HCT116 (cell line): ENCODE results near the gene RELL1. TPM values are rescaled to one million over a fixed set of nuclear protein-coding genes. Genes with fewer than 3 reads are reported as not detected.

Experiments used
- ATAC-seq: fragments of 200-7000 bp; cut with Tn5 transposase; 2 replicates; pipeline ENCODE4 v1.9.1; 2020; ENCODE audit warnings: mild to moderate bottlenecking, moderate library complexity
- BruUV-seq: library from RNA; stranded (reverse); fragments of 400-500 nt; replicated peaks from 2 replicates; lab custom pipeline; 2021; lab: Mats Ljungman, UMichigan
- CTCF ChIA-PET: fragments of 300-600 bp; sonication (Branson Sonifier 250); formaldehyde crosslinking; loops from one replicate; lab custom pipeline; 2021; ENCODE audit warnings: antibody characterized with exemption; lab: Charles Lee
- POLR2A ChIA-PET: fragments of 300-600, 350-600 bp; sonication (Branson Sonifier 250); formaldehyde crosslinking; loops from one replicate; lab custom pipeline; 2021; ENCODE audit warnings: antibody characterized with exemption; lab: Charles Lee
- RAD21 ChIA-PET, 2 experiments: fragments of 300-600 bp; sonication (Branson Sonifier 250); formaldehyde crosslinking; loops; one replicate each; lab custom pipeline; 2023; ENCODE audit warnings: low total read pairs in 2 of 2; ENCODE audit not compliant: uncharacterized antibody in 2 of 2, unreplicated experiment in 2 of 2, low non-redundant PET in 1 of 2; lab: Charles Lee
- DNase-seq: peaks from one replicate; pipeline ENCODE4 v3.0.0-alpha.2; 2010; ENCODE audit warnings: low read depth, low spot score
- H2AFZ ChIP-seq: fragments of 200-600 bp; shearing (Covaris generic), sonication (generic); 2 replicates; pipeline ENCODE4 v1.6.1; 2017; ENCODE audit warnings: low read depth, mixed run types, mixed read lengths, antibody characterized with exemption, low read length; ENCODE audit not compliant: poor library complexity, severe bottlenecking
- H3K27ac ChIP-seq: 2 replicates; pipeline ENCODE4 v1.5.1; 2012; ENCODE audit warnings: low read depth, low read length
- H3K27me3 ChIP-seq: fragments of 200-600 bp; sonication (generic); 2 replicates; pipeline ENCODE4 v1.6.1; 2016; ENCODE audit warnings: mixed run types, low read length, mixed read lengths; ENCODE audit not compliant: insufficient read depth
- H3K36me3 ChIP-seq, 2 experiments: fragments of 200-500 bp in 1 of 2; fragments of 200-600 bp in 1 of 2; sonication (Bioruptor generic) in 1 of 2; sonication (generic) in 1 of 2; 2 replicates each; pipeline versions ENCODE4 v1.5.1 to v1.6.1; 2014 to 2016; ENCODE audit warnings: low read length in 2 of 2, inconsistent platforms in 1 of 2, mixed read lengths in 1 of 2, mixed run types in 1 of 2; ENCODE audit not compliant: insufficient read depth in 2 of 2, control insufficient read depth in 1 of 2
- H3K4me1 ChIP-seq, 2 experiments: fragments of 200-600 bp in 1 of 2; sonication (generic) in 1 of 2; 2 replicates each; pipeline versions ENCODE4 v1.5.1 to v1.6.1; 2012 to 2017; ENCODE audit warnings: low read length in 2 of 2, inconsistent platforms in 1 of 2, mild to moderate bottlenecking in 1 of 2, mixed read lengths in 1 of 2, mixed run types in 1 of 2, moderate library complexity in 1 of 2; ENCODE audit not compliant: insufficient read depth in 2 of 2, control insufficient read depth in 1 of 2
- H3K4me2 ChIP-seq: fragments of 200-600 bp; sonication (generic); 2 replicates; pipeline ENCODE4 v1.6.1; 2017; ENCODE audit warnings: mixed run types, low read length, mixed read lengths
- H3K4me3 ChIP-seq, 2 experiments: fragments of 200-600 bp in 1 of 2; sonication (generic) in 1 of 2; replicated peaks in 1 of 2; 2 replicates each; pipeline ENCODE4 v1.5.1; 2011 to 2016; ENCODE audit warnings: low read length in 2 of 2, control low read depth in 1 of 2, low read depth in 1 of 2, mild to moderate bottlenecking in 1 of 2, mixed read lengths in 1 of 2, mixed run types in 1 of 2
- H3K79me2 ChIP-seq: fragments of 200-600 bp; sonication (generic); 2 replicates; pipeline ENCODE4 v1.6.1; 2017; ENCODE audit warnings: mild to moderate bottlenecking, mixed run types, low read length, moderate library complexity, mixed read lengths; ENCODE audit not compliant: insufficient read depth
- H3K9ac ChIP-seq: fragments of 200-600 bp; sonication (generic); 2 replicates; pipeline ENCODE4 v1.6.1; 2016; ENCODE audit warnings: low read length, mixed read lengths
- H3K9me2 ChIP-seq: fragments of 200-600 bp; sonication (generic), shearing (Covaris generic); 2 replicates; pipeline ENCODE4 v1.6.1; 2017; ENCODE audit warnings: mixed run types, mild to moderate bottlenecking, moderate library complexity; ENCODE audit not compliant: insufficient read depth
- H3K9me3 ChIP-seq, 2 experiments: fragments of 200-500 bp in 1 of 2; fragments of 200-600 bp in 1 of 2; sonication (Bioruptor generic) in 1 of 2; sonication (generic) in 1 of 2; 2 replicates each; pipeline ENCODE4 v1.6.1; 2014 to 2017; ENCODE audit warnings: low read length in 2 of 2, mixed read lengths in 2 of 2, inconsistent platforms in 1 of 2, low read depth in 1 of 2, mild to moderate bottlenecking in 1 of 2, mixed run types in 1 of 2, moderate library complexity in 1 of 2; ENCODE audit not compliant: control insufficient read depth in 1 of 2, insufficient read depth in 1 of 2
- H4K20me1 ChIP-seq: fragments of 200-600 bp; sonication (generic), shearing (Covaris generic); 2 replicates; pipeline ENCODE4 v1.6.1; 2017; ENCODE audit warnings: mixed run types, mild to moderate bottlenecking, moderate library complexity; ENCODE audit not compliant: insufficient read depth
- CBX3 ChIP-seq: IDR thresholded peaks from 2 replicates; pipeline ENCODE4 v1.6.1; 2012; ENCODE audit warnings: low read depth
- EGR1 ChIP-seq: IDR thresholded peaks from 2 replicates; pipeline ENCODE4 v1.6.1; 2012; ENCODE audit warnings: low read depth
- EZH2 ChIP-seq: fragments of 200-600 bp; sonication (generic); IDR thresholded peaks from 2 replicates; pipeline ENCODE4 v1.6.1; 2017; ENCODE audit warnings: antibody characterized with exemption, mixed run types
- FOSL1 ChIP-seq: IDR thresholded peaks from 2 replicates; pipeline ENCODE4 v1.6.1; 2012; ENCODE audit warnings: low read depth
- RAD21 ChIP-seq: IDR thresholded peaks from 2 replicates; pipeline ENCODE4 v1.6.1; 2012; ENCODE audit warnings: low read depth, mild to moderate bottlenecking
- TCF7L2 ChIP-seq: IDR thresholded peaks from 2 replicates; pipeline ENCODE4 v1.7.0; 2011; ENCODE audit warnings: borderline replicate concordance, inconsistent platforms; ENCODE audit not compliant: insufficient read depth, insufficient read length; ENCODE audit errors: extremely low read depth
- intact Hi-C: fragments of 100-400 bp; cut with micrococcal nuclease; formaldehyde crosslinking; loops from 2 replicates; pipeline ENCODE4 v1.10.0; 2022
- total RNA-seq: library from RNA; stranded (reverse); gene quantifications from one replicate; pipeline ENCODE4 v1.2.1, GENCODE V29; 2021; ENCODE audit not compliant: unreplicated experiment

RELL1 gene
- total RNA-seq, 1 experiment from 2014 or later, result 30.2 TPM

GRCh38 chr4:37723067-37723466, 36.9 kb upstream of the RELL1 start:
- H3K9me3 ChIP-seq, result no peaks in the 10 kb centered on the region
- intact Hi-C loops, result no loop called here
- DNase-seq, result no peak
- H2AFZ ChIP-seq, result no peak overlapping the region
- H3K9ac ChIP-seq, result no peak overlapping the region
- H3K27ac ChIP-seq, result no peak overlapping the region
- no peaks in the 10 kb centered on the region for H4K20me1 ChIP-seq
- H3K27me3 ChIP-seq, result no peaks in the 10 kb centered on the region
- no peak for ATAC-seq
- H3K4me1 ChIP-seq, result 0 out of 4 replicates have a peak, but pooled peaks cover 0 to 3% of the 10 kb centered on the region in 2 experiments
- POLR2A ChIA-PET, result no interaction called here
- no TSS peak for BruUV-seq
- no peaks in the 10 kb centered on the region for H3K9me2 ChIP-seq
- H3K4me3 ChIP-seq, result no peak overlapping the region
- no peak overlapping the region for H3K4me2 ChIP-seq
- RAD21 ChIA-PET, result no interaction called here
- TF ChIP-seq FOSL1, result no peak
- TF ChIP-seq EZH2, result no peak
- no peaks in the 10 kb centered on the region for H3K79me2 ChIP-seq
- no peaks in the 10 kb centered on the region for H3K36me3 ChIP-seq
- CTCF ChIA-PET, result no interaction called here

- BruUV-seq, result no TSS peak
- Histone ChIP-seq H3K27me3 (no peaks in the 10 kb centered on the region), H3K9ac (no peak overlapping the region), H3K79me2 (no peaks in the 10 kb centered on the region), H3K27ac (no peak overlapping the region), H3K36me3 (no peaks in the 10 kb centered on the region), H3K9me3 (no peaks in the 10 kb centered on the region), H3K4me1 (peaks cover 0 to 9% of the 10 kb centered on the region in 2 experiments; a peak in 2 of 4 replicates), H3K9me2 (no peaks in the 10 kb centered on the region), H4K20me1 (no peaks in the 10 kb centered on the region), H2AFZ (no peak overlapping the region), H3K4me2 (no peak overlapping the region), H3K4me3 (no peak overlapping the region)
- ATAC-seq, result no peak
- ChIA-PET RAD21 (no interaction called here), CTCF (no interaction called here), POLR2A (no interaction called here)
- intact Hi-C loops, result no loop called here
- TF ChIP-seq EZH2, result no peak
- no peak for TF ChIP-seq EGR1
- no peak for TF ChIP-seq CBX3
- no peak for TF ChIP-seq RAD21
- TF ChIP-seq TCF7L2, result no peak
- DNase-seq, result no peak
Observed at GRCh38 chr4:37721995-37722638, 35.9 kb upstream of the RELL1 start.
